ENCODE measurements around the gene DSCAML1.

DNA sequence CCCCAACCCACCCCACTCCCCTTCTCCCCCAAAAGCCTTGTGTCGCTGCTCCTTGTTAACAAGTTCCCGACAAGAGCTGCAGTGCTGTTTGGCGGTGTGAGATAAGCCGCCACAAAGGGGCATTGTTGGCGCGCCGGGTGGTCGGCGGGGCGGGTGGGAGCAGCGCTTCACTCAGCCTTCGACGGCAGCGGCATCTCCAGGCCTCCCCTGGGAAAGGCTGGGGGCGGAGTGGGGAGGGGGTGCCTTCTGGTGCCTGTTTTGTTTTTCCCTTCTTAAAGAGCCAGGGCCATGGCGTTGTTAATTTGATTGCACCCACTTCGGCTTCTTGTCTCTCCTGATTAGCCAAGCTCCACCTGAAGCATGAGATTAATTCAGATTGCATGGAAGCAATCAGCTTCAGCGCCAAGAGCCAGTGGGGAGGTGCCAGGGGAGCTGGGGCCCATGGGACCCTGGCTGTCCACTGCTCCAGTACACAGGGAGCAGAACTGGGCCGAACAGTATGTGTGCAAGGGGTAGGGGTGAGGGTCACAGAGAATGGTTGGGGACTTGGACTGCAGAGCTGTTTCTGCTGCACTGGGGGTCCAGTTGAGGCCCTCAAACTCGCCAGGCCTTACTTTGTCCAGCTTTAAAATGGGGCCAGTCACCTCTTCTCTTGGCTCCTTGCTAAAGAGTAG is 304.3 kb downstream of the DSCAML1 start:
- TF ChIP-seq EZH2 (IDR thresholded peaks at IDR 0.05), result no peak
- TF ChIP-seq, protein P1, sequence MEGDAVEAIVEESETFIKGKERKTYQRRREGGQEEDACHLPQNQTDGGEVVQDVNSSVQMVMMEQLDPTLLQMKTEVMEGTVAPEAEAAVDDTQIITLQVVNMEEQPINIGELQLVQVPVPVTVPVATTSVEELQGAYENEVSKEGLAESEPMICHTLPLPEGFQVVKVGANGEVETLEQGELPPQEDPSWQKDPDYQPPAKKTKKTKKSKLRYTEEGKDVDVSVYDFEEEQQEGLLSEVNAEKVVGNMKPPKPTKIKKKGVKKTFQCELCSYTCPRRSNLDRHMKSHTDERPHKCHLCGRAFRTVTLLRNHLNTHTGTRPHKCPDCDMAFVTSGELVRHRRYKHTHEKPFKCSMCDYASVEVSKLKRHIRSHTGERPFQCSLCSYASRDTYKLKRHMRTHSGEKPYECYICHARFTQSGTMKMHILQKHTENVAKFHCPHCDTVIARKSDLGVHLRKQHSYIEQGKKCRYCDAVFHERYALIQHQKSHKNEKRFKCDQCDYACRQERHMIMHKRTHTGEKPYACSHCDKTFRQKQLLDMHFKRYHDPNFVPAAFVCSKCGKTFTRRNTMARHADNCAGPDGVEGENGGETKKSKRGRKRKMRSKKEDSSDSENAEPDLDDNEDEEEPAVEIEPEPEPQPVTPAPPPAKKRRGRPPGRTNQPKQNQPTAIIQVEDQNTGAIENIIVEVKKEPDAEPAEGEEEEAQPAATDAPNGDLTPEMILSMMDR (IDR thresholded peaks at IDR 0.05 in 2 of 3, conservative IDR thresholded peaks at IDR 0.05 in 1 of 3; ENCODE audit: borderline replicate concordance in 1 of 3, insufficient read depth in 1 of 3, low read depth in 2 of 3, low read length in 2 of 3), result no peak
- TF ChIP-seq POLR2AphosphoS5 (IDR thresholded peaks at IDR 0.05; ENCODE audit: low read depth, low read length), result no peak
- no peak for TF ChIP-seq POLR2A (IDR thresholded peaks at IDR 0.05; ENCODE audit: borderline replicate concordance, extremely low read depth, insufficient read depth, insufficient read length)
- TF ChIP-seq EGR1 (IDR thresholded peaks at IDR 0.05; ENCODE audit: low read depth), result no peak
- TF ChIP-seq RAD21 (IDR thresholded peaks at IDR 0.05; ENCODE audit: low read depth), result no peak
- no peak for TF ChIP-seq SP1 (IDR thresholded peaks at IDR 0.05; ENCODE audit: low read depth)
- no peak for TF ChIP-seq EZH2phosphoT487 (IDR thresholded peaks at IDR 0.05; ENCODE audit: borderline replicate concordance)
- TF ChIP-seq ZNF274 (IDR thresholded peaks at IDR 0.05; ENCODE audit: low read depth, low read length), result no peak
- TF ChIP-seq ZFX (IDR thresholded peaks at IDR 0.05), result no peak
- TF ChIP-seq, protein P2, sequence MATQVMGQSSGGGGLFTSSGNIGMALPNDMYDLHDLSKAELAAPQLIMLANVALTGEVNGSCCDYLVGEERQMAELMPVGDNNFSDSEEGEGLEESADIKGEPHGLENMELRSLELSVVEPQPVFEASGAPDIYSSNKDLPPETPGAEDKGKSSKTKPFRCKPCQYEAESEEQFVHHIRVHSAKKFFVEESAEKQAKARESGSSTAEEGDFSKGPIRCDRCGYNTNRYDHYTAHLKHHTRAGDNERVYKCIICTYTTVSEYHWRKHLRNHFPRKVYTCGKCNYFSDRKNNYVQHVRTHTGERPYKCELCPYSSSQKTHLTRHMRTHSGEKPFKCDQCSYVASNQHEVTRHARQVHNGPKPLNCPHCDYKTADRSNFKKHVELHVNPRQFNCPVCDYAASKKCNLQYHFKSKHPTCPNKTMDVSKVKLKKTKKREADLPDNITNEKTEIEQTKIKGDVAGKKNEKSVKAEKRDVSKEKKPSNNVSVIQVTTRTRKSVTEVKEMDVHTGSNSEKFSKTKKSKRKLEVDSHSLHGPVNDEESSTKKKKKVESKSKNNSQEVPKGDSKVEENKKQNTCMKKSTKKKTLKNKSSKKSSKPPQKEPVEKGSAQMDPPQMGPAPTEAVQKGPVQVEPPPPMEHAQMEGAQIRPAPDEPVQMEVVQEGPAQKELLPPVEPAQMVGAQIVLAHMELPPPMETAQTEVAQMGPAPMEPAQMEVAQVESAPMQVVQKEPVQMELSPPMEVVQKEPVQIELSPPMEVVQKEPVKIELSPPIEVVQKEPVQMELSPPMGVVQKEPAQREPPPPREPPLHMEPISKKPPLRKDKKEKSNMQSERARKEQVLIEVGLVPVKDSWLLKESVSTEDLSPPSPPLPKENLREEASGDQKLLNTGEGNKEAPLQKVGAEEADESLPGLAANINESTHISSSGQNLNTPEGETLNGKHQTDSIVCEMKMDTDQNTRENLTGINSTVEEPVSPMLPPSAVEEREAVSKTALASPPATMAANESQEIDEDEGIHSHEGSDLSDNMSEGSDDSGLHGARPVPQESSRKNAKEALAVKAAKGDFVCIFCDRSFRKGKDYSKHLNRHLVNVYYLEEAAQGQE (IDR thresholded peaks at IDR 0.05; ENCODE audit: low read depth), result no peak
- no peak for TF ChIP-seq CEBPB (IDR thresholded peaks at IDR 0.05; ENCODE audit: low read depth)
- TF ChIP-seq, protein P3, sequence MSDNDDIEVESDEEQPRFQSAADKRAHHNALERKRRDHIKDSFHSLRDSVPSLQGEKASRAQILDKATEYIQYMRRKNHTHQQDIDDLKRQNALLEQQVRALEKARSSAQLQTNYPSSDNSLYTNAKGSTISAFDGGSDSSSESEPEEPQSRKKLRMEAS (IDR thresholded peaks at IDR 0.05), result no peak
- no peak for TF ChIP-seq SRF (IDR thresholded peaks at IDR 0.05; ENCODE audit: low read depth)

All from HCT116 (cell line).